GM12878 (cell line): Measurements from ENCODE around the gene ATP1A1.

ENCODE experiments used
- EP300 ChIP-seq, 2 experiments: fragments of 150-350 bp in 1 of 2; IDR thresholded peaks; 2 replicates each; pipeline ENCODE4 v1.6.1; 2011 to 2012; ENCODE audit warnings: low read depth in 2 of 2, low read length in 2 of 2, borderline replicate concordance in 1 of 2, improper control_type of control experiment in 1 of 2, inconsistent platforms in 1 of 2; ENCODE audit not compliant: control insufficient read depth in 1 of 2
- FOXM1 ChIP-seq: IDR thresholded peaks from 2 replicates; pipeline ENCODE4 v1.6.1; 2012; ENCODE audit warnings: low read depth, mild to moderate bottlenecking, inconsistent platforms, low read length, moderate library complexity
- JUND ChIP-seq: IDR thresholded peaks from 2 replicates; pipeline ENCODE4 v1.6.1; 2012; ENCODE audit warnings: low read depth, mild to moderate bottlenecking, low read length, improper control_type of control experiment, moderate library complexity
- POLR2A ChIP-seq: IDR thresholded peaks from 2 replicates; pipeline ENCODE4 v1.6.1; 2011; ENCODE audit warnings: low read depth, mild to moderate bottlenecking, low read length
- POLR2AphosphoS5 ChIP-seq: IDR thresholded peaks from 2 replicates; pipeline ENCODE4 v1.6.1; 2011; ENCODE audit warnings: mild to moderate bottlenecking, low read length, inconsistent platforms
- SIX5 ChIP-seq: IDR thresholded peaks from 2 replicates; pipeline ENCODE4 v1.6.1; 2011; ENCODE audit warnings: mild to moderate bottlenecking, low read depth, low read length, moderate library complexity; ENCODE audit not compliant: severe bottlenecking
- TF ChIP-seq, protein P1 (sequence below): fragments of 450-650 bp; IDR thresholded peaks from 2 replicates; pipeline ENCODE4 v1.6.1; 2017; ENCODE audit warnings: borderline replicate concordance
- TF ChIP-seq, protein P2 (sequence below), 3 experiments: IDR thresholded peaks in 2 of 3; conservative IDR thresholded peaks in 1 of 3; 2 replicates each; pipeline ENCODE4 v1.5.1; 2011; ENCODE audit warnings: low read depth in 3 of 3, low read length in 3 of 3, mild to moderate bottlenecking in 3 of 3, control low read depth in 2 of 3, moderate library complexity in 2 of 3, inconsistent platforms in 1 of 3, mixed read lengths in 1 of 3; ENCODE audit not compliant: control insufficient read depth in 2 of 3, insufficient read depth in 1 of 3; ENCODE audit errors: extremely low read depth in 1 of 3

DNA sequence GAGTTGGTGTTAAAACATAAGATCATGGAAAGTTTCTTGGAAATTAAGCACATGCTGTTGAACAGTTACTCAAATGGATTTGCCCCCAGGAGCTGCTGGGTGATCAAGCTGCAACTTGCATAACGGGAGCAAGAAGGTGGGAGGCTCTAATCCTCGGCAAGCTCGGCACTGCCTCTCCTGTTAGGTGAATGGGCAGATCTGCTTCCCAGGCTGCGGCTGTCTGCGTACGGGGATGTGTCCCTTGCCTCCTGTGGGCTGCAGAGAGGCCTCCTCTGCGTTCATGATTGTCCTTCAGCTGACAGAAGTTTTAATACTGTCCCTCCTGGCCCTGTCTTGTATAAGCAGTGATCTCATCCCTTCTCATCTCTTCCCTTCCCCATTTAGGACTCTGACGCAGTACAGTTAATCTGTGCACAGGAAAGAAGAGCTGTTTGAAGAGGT, 36.7 kb downstream of the ATP1A1 start:
- TF ChIP-seq POLR2A (no peak), SIX5 (no peak), POLR2AphosphoS5 (no peak), JUND (no peak), FOXM1 (no peak), EP300 (IDR thresholded peaks at IDR 0.05; ENCODE audit: borderline replicate concordance in 1 of 2, control insufficient read depth in 1 of 2, low read depth in 2 of 2, low read length in 2 of 2) (no peak)
- TF ChIP-seq, protein P1, sequence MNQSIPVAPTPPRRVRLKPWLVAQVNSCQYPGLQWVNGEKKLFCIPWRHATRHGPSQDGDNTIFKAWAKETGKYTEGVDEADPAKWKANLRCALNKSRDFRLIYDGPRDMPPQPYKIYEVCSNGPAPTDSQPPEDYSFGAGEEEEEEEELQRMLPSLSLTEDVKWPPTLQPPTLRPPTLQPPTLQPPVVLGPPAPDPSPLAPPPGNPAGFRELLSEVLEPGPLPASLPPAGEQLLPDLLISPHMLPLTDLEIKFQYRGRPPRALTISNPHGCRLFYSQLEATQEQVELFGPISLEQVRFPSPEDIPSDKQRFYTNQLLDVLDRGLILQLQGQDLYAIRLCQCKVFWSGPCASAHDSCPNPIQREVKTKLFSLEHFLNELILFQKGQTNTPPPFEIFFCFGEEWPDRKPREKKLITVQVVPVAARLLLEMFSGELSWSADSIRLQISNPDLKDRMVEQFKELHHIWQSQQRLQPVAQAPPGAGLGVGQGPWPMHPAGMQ = no peak
- TF ChIP-seq, protein P2, sequence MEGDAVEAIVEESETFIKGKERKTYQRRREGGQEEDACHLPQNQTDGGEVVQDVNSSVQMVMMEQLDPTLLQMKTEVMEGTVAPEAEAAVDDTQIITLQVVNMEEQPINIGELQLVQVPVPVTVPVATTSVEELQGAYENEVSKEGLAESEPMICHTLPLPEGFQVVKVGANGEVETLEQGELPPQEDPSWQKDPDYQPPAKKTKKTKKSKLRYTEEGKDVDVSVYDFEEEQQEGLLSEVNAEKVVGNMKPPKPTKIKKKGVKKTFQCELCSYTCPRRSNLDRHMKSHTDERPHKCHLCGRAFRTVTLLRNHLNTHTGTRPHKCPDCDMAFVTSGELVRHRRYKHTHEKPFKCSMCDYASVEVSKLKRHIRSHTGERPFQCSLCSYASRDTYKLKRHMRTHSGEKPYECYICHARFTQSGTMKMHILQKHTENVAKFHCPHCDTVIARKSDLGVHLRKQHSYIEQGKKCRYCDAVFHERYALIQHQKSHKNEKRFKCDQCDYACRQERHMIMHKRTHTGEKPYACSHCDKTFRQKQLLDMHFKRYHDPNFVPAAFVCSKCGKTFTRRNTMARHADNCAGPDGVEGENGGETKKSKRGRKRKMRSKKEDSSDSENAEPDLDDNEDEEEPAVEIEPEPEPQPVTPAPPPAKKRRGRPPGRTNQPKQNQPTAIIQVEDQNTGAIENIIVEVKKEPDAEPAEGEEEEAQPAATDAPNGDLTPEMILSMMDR (IDR thresholded peaks at IDR 0.05 in 2 of 3, conservative IDR thresholded peaks at IDR 0.05 in 1 of 3; ENCODE audit: control insufficient read depth in 2 of 3, extremely low read depth in 1 of 3, insufficient read depth in 1 of 3, low read depth in 3 of 3, low read length in 3 of 3) = no peak
